K562 (cell line): ENCODE measurements around the gene SYNGR4. TPM values are rescaled to one million over a fixed set of nuclear protein-coding genes. Genes with fewer than 3 reads are reported as not detected.
A peak's percentile ranks its signal among the peaks of the same experiment; 100 is the strongest.

Source experiments
- CXXC5 ChIP-seq: fragments of 250-450 bp; sonication (Bioruptor Pico); IDR thresholded peaks from 2 replicates; pipeline ENCODE4 v1.8.0; 2022; ENCODE audit warnings: inconsistent platforms, mild to moderate bottlenecking, moderate library complexity
- ELF4 ChIP-seq: fragments of 450-650 bp; formaldehyde crosslinking; IDR thresholded peaks from 2 replicates; pipeline ENCODE4 v1.4.0; 2022; ENCODE audit warnings: missing genetic modification characterization
- KHSRP ChIP-seq: fragments of 450-650 bp; IDR thresholded peaks from 2 replicates; pipeline ENCODE4 v1.6.1; 2017
- MYC ChIP-seq, 2 experiments: fragments of 250-450 bp in 1 of 2; sonication (Bioruptor Pico) in 1 of 2; IDR thresholded peaks; 2 replicates each; pipeline versions ENCODE4 v1.5.1 to v1.6.1; 2012 to 2021; ENCODE audit warnings: low read depth in 2 of 2, borderline replicate concordance in 1 of 2, improper control_type of control experiment in 1 of 2, low read length in 1 of 2, mild to moderate bottlenecking in 1 of 2, moderate library complexity in 1 of 2
- NFATC3 ChIP-seq: fragments of 450-650 bp; IDR thresholded peaks from 2 replicates; pipeline ENCODE4 v1.6.1; 2017; ENCODE audit warnings: mild to moderate bottlenecking
- PML ChIP-seq: IDR thresholded peaks from 2 replicates; pipeline ENCODE4 v1.6.1; 2012; ENCODE audit warnings: low read length, inconsistent platforms
- POLR2B ChIP-seq: fragments of 450-650 bp; IDR thresholded peaks from 2 replicates; pipeline ENCODE4 v1.6.1; 2018; ENCODE audit warnings: low read depth; ENCODE audit not compliant: partially characterized antibody
- RBM15 ChIP-seq: fragments of 200-400 bp; formaldehyde crosslinking; IDR thresholded peaks from 2 replicates; pipeline ENCODE4 v1.6.1; 2018; ENCODE audit warnings: mild to moderate bottlenecking, low read length, moderate library complexity; ENCODE audit not compliant: insufficient read depth
- SNRNP70 ChIP-seq: fragments of 200-400 bp; formaldehyde crosslinking; optimal IDR thresholded peaks from 2 replicates; pipeline ENCODE3; 2017; ENCODE audit warnings: low read depth, low read length
- ZBTB34 ChIP-seq: fragments of 250-450 bp; sonication (Bioruptor Pico); IDR thresholded peaks from 2 replicates; pipeline ENCODE4 v1.8.0; 2021; ENCODE audit warnings: mild to moderate bottlenecking, moderate library complexity
- ZNF174 ChIP-seq: fragments of 250-450 bp; sonication (Bioruptor Pico); IDR thresholded peaks from 2 replicates; pipeline ENCODE4 v1.4.0; 2020; ENCODE audit warnings: mild to moderate bottlenecking
- ZNF436 ChIP-seq: fragments of 250-450, 450-650 bp; sonication (Bioruptor Pico); formaldehyde crosslinking; IDR thresholded peaks from 2 replicates; pipeline ENCODE4 v1.7.0; 2020; ENCODE audit warnings: mild to moderate bottlenecking
- ZNF695 ChIP-seq: fragments of 450-650 bp; formaldehyde crosslinking; IDR thresholded peaks from 2 replicates; pipeline ENCODE4 v1.4.0; 2020; ENCODE audit warnings: mild to moderate bottlenecking, moderate library complexity
- polyA plus RNA-seq, 8 experiments: library from polyadenylated mRNA; depleted of rRNA in 4 of 8; stranded (reverse) in 5 of 8; unstranded in 3 of 8; fragments of >200 nt; fragmentation: Nextera tagmentation in 2 of 8; fragmentation: Illumina TruSeq in 1 of 8; extraction: Ambion mirVana in 2 of 8; extraction: Trizol in 1 of 8; gene quantifications; 2 replicates each; pipeline versions ENCODE4 v1.2.1 to v1.2.3, GENCODE V29; 2011 to 2014; ENCODE audit warnings: inconsistent platforms in 1 of 8, missing spikeins in 1 of 8
- total RNA-seq, 7 experiments: library from RNA; depleted of rRNA in 6 of 7; stranded (reverse); fragments of >200 nt in 6 of 7; fragmentation: Illumina TruSeq in 2 of 7; extraction: Trizol in 2 of 7; gene quantifications; 2 replicates each; pipeline versions ENCODE4 v1.2.1 to v1.2.3, GENCODE V29; 2011 to 2021; ENCODE audit warnings: low replicate concordance in 1 of 7
- TF ChIP-seq, protein P1 (sequence below), 2 experiments: fragments of 450-650 bp; IDR thresholded peaks; 2 replicates each; pipeline ENCODE4 v1.6.1; 2016; ENCODE audit warnings: mild to moderate bottlenecking in 2 of 2, borderline replicate concordance in 1 of 2, low read depth in 1 of 2, moderate library complexity in 1 of 2
- TF ChIP-seq, protein P2 (sequence below): fragments of 250-450 bp; sonication (Bioruptor Pico); IDR thresholded peaks from 2 replicates; pipeline ENCODE4 v1.4.0; 2020; ENCODE audit warnings: borderline replicate concordance

Gene SYNGR4
- total and polyA plus RNA-seq, 9 of the 15 experiments (the other 6 are each of a cell fraction or from before 2014, with no cell fraction given): 0.07 to 0.14 TPM; not detected in 7

DNA sequence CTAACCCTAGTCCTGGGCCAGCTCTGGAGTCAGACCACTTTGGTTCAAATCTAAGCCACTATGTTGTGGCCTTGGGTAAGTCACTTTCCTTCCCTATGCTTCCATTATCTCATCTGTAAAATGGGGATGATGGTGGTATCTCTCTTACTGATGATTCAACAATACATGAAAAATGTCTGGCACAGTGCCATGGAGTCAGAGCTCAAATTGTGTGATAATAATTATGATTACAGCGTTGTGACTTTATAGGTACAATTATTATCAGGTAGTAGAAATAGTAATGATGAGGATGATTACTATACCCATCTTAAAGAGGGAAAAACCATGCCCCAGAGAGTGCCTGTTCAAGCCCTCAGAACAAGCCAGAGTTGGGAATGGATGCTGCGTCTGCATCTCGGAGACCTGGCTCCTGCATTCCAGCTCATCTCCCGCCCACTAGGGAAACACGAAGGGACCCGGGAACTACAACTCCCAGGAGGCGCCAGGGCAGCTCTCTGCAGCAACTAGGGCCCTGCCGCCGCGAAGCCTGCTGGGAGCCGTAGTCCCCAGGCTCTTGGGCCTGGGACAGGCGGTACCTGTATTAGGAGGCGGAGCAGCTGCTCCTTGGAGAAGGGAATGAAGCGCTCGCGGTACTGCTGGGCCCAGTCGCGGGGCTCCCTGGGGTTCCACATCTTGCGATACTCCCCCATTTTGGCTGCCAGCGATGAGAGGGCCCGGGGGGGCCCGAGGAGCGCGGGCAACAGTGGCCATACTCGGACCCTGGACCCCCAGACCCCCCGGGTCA is 1.3 kb upstream of the SYNGR4 start (continued):
- TF ChIP-seq, protein P1, sequence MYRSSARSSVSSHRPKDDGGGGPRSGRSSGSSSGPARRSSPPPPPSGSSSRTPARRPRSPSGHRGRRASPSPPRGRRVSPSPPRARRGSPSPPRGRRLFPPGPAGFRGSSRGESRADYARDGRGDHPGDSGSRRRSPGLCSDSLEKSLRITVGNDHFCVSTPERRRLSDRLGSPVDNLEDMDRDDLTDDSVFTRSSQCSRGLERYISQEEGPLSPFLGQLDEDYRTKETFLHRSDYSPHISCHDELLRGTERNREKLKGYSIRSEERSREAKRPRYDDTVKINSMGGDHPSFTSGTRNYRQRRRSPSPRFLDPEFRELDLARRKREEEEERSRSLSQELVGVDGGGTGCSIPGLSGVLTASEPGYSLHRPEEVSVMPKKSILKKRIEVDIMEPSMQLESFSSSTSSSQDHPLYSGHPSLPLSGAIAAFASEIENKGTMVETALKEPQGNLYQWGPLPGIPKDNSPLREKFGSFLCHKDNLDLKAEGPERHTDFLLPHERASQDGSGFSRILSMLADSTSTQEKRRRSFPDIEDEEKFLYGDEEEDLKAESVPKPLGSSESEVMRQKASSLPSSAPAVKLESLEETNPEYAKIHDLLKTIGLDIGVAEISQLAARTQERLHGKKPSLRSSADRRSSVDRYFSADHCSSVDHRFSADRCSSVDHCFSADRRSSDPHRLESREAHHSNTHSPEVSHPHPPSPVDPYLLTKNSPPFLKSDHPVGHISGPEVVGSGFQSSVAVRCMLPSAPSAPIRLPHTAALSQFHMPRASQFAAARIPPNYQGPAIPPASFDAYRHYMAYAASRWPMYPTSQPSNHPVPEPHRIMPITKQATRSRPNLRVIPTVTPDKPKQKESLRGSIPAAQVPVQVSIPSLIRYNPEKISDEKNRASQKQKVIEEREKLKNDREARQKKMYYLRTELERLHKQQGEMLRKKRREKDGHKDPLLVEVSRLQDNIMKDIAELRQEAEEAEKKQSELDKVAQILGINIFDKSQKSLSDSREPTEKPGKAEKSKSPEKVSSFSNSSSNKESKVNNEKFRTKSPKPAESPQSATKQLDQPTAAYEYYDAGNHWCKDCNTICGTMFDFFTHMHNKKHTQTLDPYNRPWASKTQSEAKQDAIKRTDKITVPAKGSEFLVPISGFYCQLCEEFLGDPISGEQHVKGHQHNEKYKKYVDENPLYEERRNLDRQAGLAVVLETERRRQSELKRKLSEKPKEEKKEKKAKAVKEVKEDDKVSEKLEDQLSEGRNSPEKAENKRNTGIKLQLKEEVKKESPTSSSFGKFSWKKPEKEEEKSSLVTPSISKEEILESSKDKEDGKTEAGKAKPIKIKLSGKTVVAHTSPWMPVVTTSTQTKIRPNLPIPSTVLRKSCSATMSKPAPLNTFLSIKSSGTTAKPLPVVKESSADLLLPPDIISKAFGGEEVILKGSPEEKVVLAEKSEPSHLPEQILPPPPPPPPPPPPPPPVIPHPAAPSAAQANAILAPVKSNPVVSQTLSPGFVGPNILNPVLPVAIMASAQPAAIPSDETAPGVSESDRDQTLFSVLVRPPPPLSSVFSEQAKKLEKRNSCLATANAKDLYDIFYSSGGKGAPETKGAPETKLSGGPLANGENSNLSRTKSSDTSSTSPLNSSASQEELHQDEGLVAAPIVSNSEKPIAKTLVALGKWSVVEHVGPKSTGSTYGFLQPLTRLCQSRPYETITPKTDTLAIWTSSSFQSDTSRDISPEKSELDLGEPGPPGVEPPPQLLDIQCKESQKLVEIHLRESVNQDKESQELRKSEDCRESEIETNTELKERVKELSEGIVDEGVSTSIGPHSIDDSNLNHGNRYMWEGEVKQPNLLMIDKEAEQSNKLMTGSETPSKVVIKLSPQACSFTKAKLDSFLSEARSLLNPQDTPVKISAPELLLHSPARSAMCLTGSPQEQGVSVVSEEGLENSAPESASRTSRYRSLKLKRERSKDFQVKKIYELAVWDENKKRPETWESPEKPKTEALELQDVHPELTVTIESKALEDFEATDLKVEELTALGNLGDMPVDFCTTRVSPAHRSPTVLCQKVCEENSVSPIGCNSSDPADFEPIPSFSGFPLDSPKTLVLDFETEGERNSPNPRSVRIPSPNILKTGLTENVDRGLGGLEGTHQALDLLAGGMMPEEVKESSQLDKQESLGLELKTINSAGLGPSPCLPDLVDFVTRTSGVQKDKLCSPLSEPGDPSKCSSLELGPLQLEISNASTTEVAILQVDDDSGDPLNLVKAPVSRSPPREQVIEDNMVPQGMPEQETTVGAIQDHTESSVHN (IDR thresholded peaks at IDR 0.05; ENCODE audit: borderline replicate concordance in 1 of 2, low read depth in 1 of 2): no peak
- TF ChIP-seq NFATC3: no peak
- no peak for TF ChIP-seq POLR2B
- no peak for TF ChIP-seq ZNF174 (CRISPR knock-in tag)
- TF ChIP-seq ZBTB34 (CRISPR knock-in tag): no peak
- no peak for TF ChIP-seq RBM15
- TF ChIP-seq SNRNP70: no peak
- TF ChIP-seq PML: no peak
- TF ChIP-seq, protein P2, sequence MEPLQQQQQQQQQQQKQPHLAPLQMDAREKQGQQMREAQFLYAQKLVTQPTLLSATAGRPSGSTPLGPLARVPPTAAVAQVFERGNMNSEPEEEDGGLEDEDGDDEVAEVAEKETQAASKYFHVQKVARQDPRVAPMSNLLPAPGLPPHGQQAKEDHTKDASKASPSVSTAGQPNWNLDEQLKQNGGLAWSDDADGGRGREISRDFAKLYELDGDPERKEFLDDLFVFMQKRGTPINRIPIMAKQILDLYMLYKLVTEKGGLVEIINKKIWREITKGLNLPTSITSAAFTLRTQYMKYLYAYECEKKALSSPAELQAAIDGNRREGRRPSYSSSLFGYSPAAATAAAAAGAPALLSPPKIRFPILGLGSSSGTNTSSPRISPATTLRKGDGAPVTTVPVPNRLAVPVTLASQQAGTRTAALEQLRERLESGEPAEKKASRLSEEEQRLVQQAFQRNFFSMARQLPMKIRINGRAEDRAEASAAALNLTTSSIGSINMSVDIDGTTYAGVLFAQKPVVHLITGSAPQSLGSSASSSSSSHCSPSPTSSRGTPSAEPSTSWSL (CRISPR knock-in tag): 0 out of 2 replicates have a peak, but pooled peaks have one; percentile 52
- TF ChIP-seq ZNF695 (CRISPR knock-in tag): no peak
- peak; percentile 20 for TF ChIP-seq CXXC5 (CRISPR knock-in tag)
- 0 out of 2 replicates have a peak, but pooled peaks have one; percentile 14 for TF ChIP-seq ZNF436 (CRISPR knock-in tag)
- TF ChIP-seq ELF4: 0 out of 2 replicates have a peak, but pooled peaks have one; percentile 45
- no peak for TF ChIP-seq KHSRP
- TF ChIP-seq MYC (IDR thresholded peaks at IDR 0.05; ENCODE audit: low read depth, low read length): peak; percentile 53; the same call in 1 of the 2 replicates
- TF ChIP-seq MYC (CRISPR knock-in tag; IDR thresholded peaks at IDR 0.05; ENCODE audit: borderline replicate concordance, low read depth): no peak; the same call in 1 of the 2 replicates
